DMS53 (cell line): ENCODE data around the gene ENGASE.
A peak's percentile ranks its signal among the peaks of the same experiment; 100 is the strongest.
"Not testable (repeated sequence)": the region's sequence is repeated elsewhere in the genome, so short reads cannot be mapped to it uniquely, and the experiment has no call there.

ENCODE experiments used
- DNase-seq: peaks from one replicate; lab custom pipeline; 2025; lab: John Stamatoyannopoulos, UW

Gene ENGASE

DNA sequence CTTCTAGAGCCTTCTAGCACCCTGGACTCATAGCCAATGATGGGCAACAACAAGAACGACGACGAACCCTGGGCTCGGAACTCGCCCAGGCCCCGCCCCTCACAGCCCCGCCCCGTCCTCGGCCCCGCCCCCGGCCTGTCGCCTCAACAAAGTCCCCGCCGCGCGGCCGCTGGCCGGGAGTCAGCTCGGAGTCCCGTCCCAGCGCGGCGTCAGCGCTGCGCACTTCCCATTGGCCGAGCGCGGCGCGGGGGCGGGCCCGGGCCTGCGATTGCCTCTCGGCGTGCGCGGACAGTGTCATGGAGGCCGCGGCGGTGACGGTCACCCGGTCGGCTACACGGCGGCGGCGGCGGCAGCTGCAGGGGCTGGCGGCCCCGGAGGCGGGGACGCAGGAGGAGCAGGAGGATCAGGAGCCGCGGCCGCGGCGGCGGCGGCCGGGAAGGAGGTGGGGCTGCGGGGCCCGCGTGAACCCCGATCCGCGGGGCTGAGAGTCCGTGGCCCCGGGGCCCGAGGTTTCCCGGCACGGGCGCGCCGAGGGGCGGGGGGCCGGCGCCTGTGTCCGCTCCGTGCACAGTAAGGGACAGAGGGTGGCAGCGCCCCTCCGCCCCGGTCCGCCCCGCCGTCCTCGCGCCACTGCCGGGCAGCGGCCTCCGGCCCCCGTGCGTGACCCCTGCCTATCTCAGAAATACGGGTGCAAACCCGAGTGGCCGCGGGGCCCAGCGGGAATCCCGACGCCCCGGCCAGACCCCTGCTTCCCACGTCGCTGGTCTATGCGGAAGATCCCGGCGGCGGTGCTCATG is at the start of gene ENGASE:
ENGASE (plus strand) TSS at position 176 of the 797 bp plus-strand sequence; CDS start at position 297, 121 bp downstream.
- DNase-seq: peak; percentile 97

DNA sequence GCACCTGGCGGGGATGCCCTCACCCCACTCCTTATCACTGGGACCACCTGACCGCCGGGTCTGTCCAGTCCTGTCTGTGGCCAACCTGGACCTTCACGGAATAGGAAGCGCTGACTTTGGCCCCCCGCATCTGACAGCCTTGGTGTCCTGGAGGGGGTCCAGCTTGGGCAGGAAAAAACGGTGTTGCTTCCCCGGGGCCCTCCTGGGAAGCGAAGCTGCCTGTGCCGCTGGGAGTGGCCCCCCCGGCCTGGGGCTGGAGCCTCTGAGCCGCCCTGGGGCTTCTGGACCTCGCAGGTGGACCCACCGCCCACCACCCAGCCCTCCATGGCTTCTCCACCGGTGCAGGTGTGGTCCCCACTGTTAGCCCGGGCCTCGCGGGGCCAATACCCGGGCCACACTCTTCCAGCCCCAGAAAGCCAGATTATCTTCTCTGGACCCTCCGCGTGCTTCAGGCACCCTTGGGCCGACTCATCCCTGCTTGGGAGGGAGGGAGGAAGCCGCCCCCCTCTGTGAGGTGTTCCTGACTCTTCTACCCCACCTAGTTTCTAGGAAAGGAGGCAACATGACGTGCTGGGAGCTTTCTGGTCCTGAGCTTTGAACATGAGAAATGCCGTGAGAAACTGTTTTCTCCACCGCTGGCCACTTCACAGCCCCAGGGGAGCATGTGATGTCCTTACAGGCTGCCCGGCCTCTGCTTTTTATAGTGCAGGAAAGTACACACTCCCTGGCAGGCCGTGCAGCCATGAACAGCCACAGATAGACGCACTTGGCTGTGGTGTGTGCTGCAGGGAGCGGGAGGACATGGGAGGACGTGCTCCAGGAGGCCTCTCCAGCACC is 49.5 kb upstream of the ENGASE start:
- peak; percentile 56 for DNase-seq

DNA sequence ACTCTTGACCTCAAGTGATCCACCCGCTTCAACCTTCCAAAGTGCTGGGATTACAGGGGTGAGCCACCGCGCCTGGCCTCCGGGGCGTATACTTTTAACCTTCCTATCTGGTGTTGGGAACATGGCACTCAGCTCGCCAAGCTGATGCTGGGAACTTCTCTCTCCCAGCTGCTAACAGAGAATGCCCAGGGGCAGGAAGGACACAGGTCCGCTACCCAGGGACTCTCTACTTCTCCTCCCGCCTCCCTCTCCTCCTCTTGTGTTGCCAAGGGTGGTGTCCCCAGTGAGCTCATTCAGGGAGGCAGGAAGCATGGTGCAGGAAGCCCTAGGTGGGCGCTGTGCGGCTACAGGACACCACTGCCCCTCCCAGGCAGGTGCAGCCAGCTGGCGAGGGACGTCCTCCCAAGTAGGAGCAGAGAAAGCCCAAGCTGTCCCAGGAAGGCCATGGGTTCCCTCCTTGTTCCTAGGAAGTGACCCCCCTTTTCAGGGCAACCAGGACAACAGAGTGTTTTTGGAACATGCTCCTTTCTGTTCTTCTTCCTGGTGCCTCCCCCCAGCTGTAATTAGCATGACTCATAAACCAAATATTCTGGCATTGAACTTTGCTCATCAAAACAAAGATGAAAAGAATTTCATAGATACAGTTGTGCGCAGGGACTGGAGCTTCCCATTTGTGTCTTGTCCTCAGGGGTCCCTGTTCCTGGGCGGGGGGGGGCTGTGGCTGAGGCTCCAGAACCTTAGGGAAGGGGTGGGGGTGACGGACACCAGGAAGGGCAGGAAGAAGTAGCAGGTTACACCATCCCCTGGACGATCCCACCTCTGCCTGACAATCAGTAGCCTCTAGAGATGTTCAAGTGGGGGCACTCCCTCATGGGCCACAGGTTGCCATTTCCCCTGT is 48.0 kb upstream of the ENGASE start:
- DNase-seq: peak; percentile 94

DNA sequence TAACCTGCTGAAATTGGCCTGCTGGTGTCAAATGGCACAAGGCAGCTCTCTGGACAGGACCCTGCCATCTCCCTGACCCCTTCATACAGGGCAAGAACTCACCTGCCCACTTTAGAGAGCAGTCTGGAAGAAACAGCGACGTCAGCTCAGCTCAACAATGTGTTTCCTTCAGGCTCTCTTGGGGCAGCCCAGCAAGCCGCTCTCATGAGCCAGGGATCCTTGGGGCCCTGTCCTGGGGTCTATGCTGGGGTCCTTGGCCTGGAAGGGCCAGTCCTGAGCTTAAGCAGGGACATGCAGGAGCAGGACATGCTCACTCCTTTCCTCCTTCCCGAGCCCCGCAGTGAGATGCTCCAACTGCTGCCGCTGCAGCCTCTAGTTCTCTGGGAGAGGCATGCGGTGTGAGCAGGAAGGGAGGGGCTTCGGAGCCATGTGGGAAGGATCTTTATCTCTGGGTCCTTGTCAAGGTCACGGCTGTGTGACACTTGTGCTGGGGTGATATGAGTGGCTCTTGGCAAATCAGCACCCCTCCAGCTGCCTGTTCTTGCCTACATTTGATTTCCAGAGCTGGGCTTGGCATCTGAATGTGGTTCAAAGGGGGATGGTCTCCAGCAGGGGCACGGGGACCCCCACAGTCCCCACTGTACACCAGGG is 47.2 kb upstream of the ENGASE start:
- peak; percentile 58 for DNase-seq

- no peak for DNase-seq
These were observed 46.6 kb upstream of the ENGASE start for GRCh38 chr17:79027925-79028491.

- DNase-seq: peak; percentile 15
These were observed 45.9 kb upstream of the ENGASE start for GRCh38 chr17:79028496-79029326.

DNA sequence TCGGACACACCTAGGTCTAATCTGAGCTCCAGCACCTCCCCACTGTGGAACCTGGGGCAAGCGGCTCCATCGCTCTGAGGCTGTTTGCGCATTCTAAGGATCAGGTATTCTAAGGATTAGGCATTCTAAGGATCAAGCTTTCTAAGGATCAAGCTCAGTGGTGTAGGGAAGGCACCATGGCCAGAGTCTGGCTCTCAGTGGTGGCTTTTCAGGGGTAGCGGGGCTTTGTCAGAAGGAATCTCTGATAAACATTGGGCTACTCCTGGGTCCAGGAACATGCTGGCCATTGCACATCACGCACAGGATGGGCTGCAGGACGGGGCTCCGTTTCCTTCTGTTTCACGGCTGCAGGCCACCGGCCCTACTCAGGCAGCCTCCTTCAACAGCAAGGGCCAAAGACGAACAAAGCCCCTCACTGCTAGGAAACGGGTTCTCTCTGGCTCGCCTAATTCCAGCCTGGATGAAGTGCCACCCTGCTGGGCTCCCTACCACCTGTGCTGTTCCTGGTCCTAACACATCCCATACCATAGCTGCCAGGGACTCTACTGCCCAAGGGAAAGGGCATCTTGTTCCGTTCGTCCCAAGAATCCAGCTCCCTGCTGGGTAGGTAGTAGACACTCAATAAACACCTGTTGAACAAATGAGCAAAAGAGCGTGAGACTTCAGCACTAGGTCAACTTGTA is 45.2 kb upstream of the ENGASE start:
- no peak for DNase-seq

DNA sequence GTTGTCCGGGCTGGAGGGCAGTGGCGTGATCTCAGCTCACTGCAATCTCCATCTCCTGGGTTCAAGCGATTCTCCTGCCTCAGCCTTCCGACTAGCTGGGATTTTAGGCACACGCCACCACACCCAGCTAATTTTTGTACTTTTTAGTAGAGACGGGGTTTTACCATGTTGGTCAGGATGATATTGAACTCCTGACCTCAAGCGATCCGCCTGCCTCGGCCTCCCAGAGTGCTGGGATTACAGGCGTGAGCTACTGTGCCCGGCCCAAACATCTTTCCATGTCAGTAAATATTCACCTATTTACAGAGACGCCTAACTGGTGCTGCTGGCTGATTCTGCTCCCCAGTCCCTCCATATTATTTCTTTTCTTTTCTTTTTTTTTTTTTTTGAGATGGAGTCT is 44.0 kb upstream of the ENGASE start:
- not testable (repeated sequence) for DNase-seq

DNA sequence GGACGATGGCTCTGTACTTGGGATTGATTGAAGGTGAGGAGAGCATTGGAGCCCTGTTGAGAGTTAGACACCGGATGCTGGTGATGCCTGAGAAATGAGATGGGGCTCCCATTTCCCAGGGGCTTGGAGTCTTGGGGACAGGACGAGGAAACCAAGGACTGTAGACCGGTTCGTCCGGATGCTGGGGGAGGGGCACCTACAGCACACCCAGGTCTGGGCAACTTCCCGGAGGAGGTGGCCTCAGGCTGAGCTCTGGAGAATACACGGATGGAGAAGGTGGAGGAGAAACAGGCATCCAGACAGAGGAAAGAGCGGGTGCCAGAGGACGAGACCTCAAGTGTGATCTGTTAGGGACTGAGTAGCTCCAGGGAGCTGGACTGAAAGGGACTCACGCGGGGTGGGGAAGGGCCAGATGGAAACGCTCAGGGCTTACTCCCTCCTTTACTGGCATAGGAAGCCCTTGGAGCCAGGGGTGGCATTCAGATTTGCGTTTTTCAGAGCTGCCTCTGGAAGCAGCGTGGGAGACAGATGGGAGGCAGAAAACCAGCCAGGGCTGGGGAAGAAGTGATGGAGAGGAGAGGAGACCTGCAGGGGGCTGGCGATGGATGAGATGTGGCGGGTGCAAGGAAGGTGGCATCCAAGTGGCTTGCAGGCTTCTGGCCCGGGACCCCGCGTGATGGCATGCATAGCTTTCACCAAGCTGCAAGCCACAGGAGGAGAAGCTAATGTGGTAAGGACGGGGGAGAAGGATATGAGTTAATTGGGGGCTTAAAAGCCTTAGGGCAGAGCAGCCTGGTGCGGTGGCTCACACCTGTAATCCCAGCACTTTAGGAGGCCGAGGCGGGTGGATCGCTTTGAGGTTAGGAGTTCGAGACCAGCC is 42.4 kb upstream of the ENGASE start:
- DNase-seq: no peak

- DNase-seq: no peak
These were observed 41.5 kb upstream of the ENGASE start for GRCh38 chr17:79033046-79033616.

DNA sequence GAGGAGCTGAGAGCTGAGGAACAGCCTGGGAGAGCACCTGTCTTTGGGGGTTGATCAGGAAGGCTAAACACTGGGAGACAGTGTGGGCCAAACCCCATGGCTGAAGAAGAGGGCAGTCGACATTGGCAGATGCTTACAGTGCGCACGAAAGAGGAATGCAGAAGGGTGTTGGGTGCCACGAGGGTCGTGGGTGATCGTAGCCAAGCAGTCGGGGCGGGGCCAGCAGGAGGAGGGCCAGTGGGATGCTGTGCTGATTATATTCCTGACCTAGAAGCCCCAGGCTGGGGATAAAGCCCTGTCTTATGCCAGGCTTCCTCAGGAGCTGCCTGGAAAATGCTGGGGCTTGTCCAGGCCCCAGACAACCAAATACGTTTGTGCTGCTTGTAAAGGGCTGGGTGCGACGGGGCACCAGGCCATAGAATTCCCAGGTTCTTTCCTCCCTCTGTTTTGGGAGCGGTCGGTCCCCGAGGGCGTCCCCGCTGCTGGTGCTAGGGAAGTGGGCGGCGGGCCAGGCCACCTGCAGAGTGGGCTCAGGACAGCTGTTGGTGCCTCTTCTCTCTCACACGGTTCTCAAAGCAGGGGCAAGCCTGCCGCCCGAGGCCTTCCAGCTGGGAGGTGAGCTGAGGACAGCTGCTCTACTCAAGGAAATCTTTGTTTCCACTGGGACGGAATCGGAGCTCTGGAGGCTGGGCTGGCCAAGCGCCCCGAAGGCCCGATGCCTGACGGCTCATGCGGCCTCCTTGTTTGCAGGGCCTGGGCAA is 40.7 kb upstream of the ENGASE start:
- no peak for DNase-seq

GRCh38 chr17:79034931-79035485 is 39.6 kb upstream of the ENGASE start:
- DNase-seq: no peak

GRCh38 chr17:79035686-79036085 is 38.9 kb upstream of the ENGASE start:
- DNase-seq: no peak

DNA sequence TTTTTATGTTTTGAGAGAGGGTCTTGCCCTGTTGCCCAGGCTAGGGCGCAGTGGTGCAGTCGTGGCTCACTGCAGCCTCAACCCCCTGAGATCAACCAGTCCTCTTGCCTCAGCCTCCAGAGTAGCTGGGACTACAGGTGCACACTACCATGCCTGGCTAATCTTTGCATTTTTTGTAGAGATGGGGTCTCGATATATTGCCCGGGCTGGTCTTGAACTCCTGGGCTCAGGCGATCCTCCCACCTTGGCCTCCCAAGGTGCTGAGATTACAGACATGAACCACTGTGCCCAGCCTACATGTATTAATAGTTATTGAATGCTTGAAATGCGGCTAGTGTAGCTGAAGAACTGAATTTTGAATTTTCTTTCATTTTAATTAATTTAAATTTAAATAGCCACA is 38.4 kb upstream of the ENGASE start:
- DNase-seq: no peak

GRCh38 chr17:79036596-79036995 is 38.0 kb upstream of the ENGASE start:
- DNase-seq: no peak

GRCh38 chr17:79038545-79039135 is 36.0 kb upstream of the ENGASE start:
- no peak for DNase-seq

DNA sequence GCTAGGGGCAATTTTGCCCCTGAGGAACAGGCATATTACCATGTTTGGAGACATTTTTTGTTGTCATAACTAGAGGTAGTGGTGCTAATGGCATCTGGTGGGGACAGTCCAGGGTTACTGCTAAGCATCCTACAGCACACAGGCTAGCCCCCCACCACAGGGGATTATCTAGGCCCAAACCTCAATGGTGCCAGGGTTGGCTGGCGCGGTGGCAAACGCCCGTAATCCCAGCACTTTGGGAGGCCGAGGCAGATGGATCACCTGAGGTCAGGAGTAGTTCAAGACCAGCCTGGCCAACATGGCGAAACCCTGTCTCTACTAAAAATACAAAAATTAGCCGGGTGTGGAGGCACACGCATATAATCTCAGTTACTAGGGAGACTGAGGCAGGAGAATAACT is 35.5 kb upstream of the ENGASE start:
- no peak for DNase-seq
